Measurements from ENCODE around the gene TSC2.
"Not testable (repeated sequence)": the region's sequence is repeated elsewhere in the genome, so short reads cannot be mapped to it uniquely, and the experiment has no call there.

DNA sequence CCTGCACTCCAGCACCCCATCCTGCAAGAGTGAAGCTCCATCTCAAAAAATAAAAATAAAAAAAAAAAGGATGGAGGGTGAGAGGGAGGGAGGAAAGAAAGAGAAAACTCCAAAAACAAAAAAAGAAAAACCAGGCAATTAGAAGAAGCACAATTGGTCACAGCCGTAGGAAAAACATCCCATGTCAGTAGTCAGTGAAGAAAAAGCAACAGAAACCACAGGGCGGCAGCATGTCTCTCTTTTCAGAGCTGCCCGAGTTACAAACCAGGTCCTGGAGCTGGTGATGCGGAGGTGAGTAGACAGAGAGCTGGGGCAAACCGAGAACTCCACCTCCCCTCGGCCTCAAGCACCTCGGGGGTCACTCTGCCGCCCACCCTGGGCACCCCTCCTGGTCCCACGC lies 73.5 kb downstream of the TSC2 start:
- TF ChIP-seq, protein P1, sequence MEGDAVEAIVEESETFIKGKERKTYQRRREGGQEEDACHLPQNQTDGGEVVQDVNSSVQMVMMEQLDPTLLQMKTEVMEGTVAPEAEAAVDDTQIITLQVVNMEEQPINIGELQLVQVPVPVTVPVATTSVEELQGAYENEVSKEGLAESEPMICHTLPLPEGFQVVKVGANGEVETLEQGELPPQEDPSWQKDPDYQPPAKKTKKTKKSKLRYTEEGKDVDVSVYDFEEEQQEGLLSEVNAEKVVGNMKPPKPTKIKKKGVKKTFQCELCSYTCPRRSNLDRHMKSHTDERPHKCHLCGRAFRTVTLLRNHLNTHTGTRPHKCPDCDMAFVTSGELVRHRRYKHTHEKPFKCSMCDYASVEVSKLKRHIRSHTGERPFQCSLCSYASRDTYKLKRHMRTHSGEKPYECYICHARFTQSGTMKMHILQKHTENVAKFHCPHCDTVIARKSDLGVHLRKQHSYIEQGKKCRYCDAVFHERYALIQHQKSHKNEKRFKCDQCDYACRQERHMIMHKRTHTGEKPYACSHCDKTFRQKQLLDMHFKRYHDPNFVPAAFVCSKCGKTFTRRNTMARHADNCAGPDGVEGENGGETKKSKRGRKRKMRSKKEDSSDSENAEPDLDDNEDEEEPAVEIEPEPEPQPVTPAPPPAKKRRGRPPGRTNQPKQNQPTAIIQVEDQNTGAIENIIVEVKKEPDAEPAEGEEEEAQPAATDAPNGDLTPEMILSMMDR (IDR thresholded peaks at IDR 0.05) = not testable (repeated sequence)
- TF ChIP-seq ZFX (IDR thresholded peaks at IDR 0.05; ENCODE audit: borderline replicate concordance) = not testable (repeated sequence)

All from 22Rv1 (cell line).